ENCODE measurements around the gene CHPT1.

CHPT1 gene

DNA sequence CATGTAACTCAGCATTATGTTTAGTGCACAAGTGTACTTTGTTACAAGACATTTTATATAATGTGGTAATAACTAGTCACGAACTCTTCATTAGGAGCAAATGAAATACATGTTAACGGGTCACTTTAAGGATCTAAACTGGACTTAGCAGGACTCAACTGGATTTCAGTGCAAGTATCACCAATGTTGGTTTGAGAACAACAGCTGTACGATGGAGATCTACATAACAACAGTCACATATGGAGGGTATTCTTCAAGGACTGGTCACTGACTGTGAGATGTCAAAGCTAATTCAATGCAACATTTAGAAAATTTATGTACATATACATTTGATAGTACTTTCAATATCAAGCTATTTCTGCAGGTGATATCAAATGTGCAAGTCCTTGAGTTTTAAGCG is 64.3 kb downstream of the CHPT1 start:
- Histone ChIP-seq H3K4me1 (ENCODE audit: control insufficient read depth in 2 of 2, insufficient read depth in 1 of 2, low read depth in 1 of 2, low read length in 2 of 2) (no peaks in the 10 kb centered on the region), H3K23ac (ENCODE audit: low read depth, low read length, poor library complexity) (no peak overlapping the region), H4K8ac (ENCODE audit: low read depth, low read length) (no peak overlapping the region), H2BK5ac (ENCODE audit: low read length) (no peak overlapping the region), H3K9ac (ENCODE audit: low read depth, low read length, poor library complexity) (no peak overlapping the region), H3K27ac (replicated peaks; ENCODE audit: low read length) (no peak overlapping the region), H2AK5ac (ENCODE audit: low read depth, low read length) (no peak overlapping the region), H3K4me2 (ENCODE audit: insufficient read depth, low read length, poor library complexity, severe bottlenecking) (no peak overlapping the region), H3K18ac (ENCODE audit: low read length) (no peak overlapping the region), H3K4ac (ENCODE audit: low read length) (no peak overlapping the region), H4K91ac (ENCODE audit: low read depth, low read length, poor library complexity) (no peak overlapping the region), H3K36me3 (replicated peaks in 1 of 2; ENCODE audit: control insufficient read depth in 2 of 2, insufficient read depth in 2 of 2, low read length in 2 of 2) (peaks cover 2 to 6% of the 10 kb centered on the region in 2 donors), H2BK12ac (ENCODE audit: low read length) (no peak overlapping the region), H2BK15ac (ENCODE audit: low read length) (no peak overlapping the region), H3K14ac (ENCODE audit: low read length) (no peak overlapping the region), H3K4me3 (ENCODE audit: low read length in 2 of 2) (no peak overlapping the region), H3K9me3 (replicated peaks in 1 of 2; ENCODE audit: control insufficient read depth in 2 of 2, insufficient read depth in 1 of 2, low read depth in 1 of 2, low read length in 2 of 2) (no peaks in the 10 kb centered on the region), H2BK120ac (ENCODE audit: low read depth, low read length) (no peak overlapping the region), H2AFZ (ENCODE audit: low read length) (peak overlapping the region; percentile 30), H3K27me3 (ENCODE audit: control insufficient read depth in 3 of 3, insufficient read depth in 3 of 3, low read depth in 1 of 3, low read length in 3 of 3) (no peaks in the 10 kb centered on the region), H3K79me1 (ENCODE audit: low read depth, low read length) (no peaks in the 10 kb centered on the region)
- no peak for DNase-seq (ENCODE audit: low spot score)
- WGBS, 2 donors (ENCODE audit: extremely low coverage in 2 of 2, insufficient read length in 2 of 2, insufficient replicate concordance in 1 of 2) = no CpG with 5 or more reads among the region's 4 CpGs

DNA sequence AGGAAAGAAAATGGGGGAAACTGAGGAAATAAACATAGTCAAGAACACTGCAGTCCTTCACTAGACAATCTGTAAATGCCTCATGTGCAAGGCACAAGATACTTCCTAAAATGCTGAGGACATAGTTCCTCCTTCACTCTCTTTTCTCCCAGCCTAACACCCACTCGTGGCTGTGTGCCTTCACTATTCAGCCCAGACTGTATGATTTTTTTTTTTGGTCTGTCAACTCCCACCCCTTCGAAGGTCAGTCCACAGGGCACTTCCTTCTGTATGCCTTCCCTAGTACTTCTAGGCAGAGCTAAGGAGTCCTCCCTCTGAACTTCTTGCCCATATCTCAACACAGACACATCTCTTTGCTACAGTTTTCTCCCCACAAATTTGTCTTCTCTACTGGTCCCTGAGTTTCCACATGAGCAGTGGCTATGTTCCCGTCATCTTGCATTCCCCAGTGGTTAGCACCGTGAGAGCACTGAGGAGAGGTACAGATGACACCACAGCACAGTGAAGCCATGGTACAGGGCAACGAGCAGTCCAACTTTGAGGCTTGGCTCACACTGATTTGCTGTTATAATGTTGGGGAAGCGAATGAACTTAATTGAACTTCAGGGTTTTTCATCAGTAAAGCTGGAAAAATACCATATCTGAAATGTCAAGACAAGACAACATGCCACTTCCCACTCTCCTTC is 65.9 kb downstream of the CHPT1 start:
- Histone ChIP-seq H3K79me1 (ENCODE audit: low read depth, low read length) (no peaks in the 10 kb centered on the region), H3K9ac (ENCODE audit: low read depth, low read length, poor library complexity) (no peak overlapping the region), H3K36me3 (replicated peaks in 1 of 2; ENCODE audit: control insufficient read depth in 2 of 2, insufficient read depth in 2 of 2, low read length in 2 of 2) (peaks cover 0 to 6% of the 10 kb centered on the region in 2 donors), H3K4ac (ENCODE audit: low read length) (no peak overlapping the region), H3K23ac (ENCODE audit: low read depth, low read length, poor library complexity) (no peak overlapping the region), H3K14ac (ENCODE audit: low read length) (no peak overlapping the region), H2BK120ac (ENCODE audit: low read depth, low read length) (no peak overlapping the region), H3K4me1 (ENCODE audit: control insufficient read depth in 2 of 2, insufficient read depth in 1 of 2, low read depth in 1 of 2, low read length in 2 of 2) (no peaks in the 10 kb centered on the region), H2BK5ac (ENCODE audit: low read length) (no peak overlapping the region), H4K8ac (ENCODE audit: low read depth, low read length) (no peak overlapping the region), H3K4me3 (ENCODE audit: low read length in 2 of 2) (no peak overlapping the region), H3K9me3 (replicated peaks in 1 of 2; ENCODE audit: control insufficient read depth in 2 of 2, insufficient read depth in 1 of 2, low read depth in 1 of 2, low read length in 2 of 2) (no peaks in the 10 kb centered on the region), H3K18ac (ENCODE audit: low read length) (no peak overlapping the region), H3K27me3 (ENCODE audit: control insufficient read depth in 3 of 3, insufficient read depth in 3 of 3, low read depth in 1 of 3, low read length in 3 of 3) (no peaks in the 10 kb centered on the region), H3K27ac (replicated peaks; ENCODE audit: low read length) (no peak overlapping the region), H2AK5ac (ENCODE audit: low read depth, low read length) (no peak overlapping the region), H2BK15ac (ENCODE audit: low read length) (no peak overlapping the region), H2BK12ac (ENCODE audit: low read length) (no peak overlapping the region), H4K91ac (ENCODE audit: low read depth, low read length, poor library complexity) (no peak overlapping the region), H2AFZ (ENCODE audit: low read length) (no peak overlapping the region), H3K4me2 (ENCODE audit: insufficient read depth, low read length, poor library complexity, severe bottlenecking) (no peak overlapping the region)
- WGBS, 2 donors (ENCODE audit: extremely low coverage in 2 of 2, insufficient read length in 2 of 2, insufficient replicate concordance in 1 of 2) = no CpG with 5 or more reads among the region's 6 CpGs
- DNase-seq (ENCODE audit: low spot score) = no peak

DNA sequence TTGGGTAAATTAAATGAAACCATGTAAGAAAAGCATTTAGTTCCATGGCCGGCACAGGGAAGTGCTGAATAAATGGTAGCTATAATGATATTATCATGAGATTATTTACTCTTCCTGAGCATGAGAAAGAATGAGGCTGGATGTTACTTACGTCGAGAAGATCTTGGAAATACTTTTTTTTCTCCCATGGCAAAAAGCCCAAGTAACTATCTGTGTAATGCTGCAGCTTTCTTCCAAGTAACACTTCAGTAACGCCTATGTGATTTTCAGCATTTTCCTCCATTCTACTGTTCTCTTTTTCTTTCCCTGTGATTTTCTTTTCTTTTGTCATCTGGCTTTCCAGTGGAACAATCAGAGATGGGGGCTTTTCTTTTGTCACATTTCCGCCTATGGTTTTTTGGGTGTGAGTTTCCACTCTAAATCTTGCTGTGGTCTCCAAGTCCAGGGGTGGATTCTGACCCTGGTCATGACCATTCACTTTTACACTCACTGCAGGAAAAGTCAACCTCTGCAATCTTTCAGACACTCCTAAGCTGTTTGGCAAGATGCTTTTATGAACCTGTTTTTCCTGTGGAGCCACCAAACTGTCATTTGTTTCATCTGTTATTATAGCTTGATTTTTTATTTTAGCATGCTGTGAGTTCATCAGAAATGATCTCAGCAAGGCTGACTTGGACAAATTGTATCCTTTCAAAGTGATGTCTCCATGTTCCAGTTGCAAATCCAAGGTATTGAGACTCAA is 66.8 kb downstream of the CHPT1 start:
- no peak overlapping the region for H3K23ac ChIP-seq (ENCODE audit: low read depth, low read length, poor library complexity)
- H3K36me3 ChIP-seq (replicated peaks in 1 of 2; ENCODE audit: control insufficient read depth in 2 of 2, insufficient read depth in 2 of 2, low read length in 2 of 2) = peaks cover 0 to 6% of the 10 kb centered on the region in 2 donors
- H3K4ac ChIP-seq (ENCODE audit: low read length) = no peak overlapping the region
- no peaks in the 10 kb centered on the region for H3K4me1 ChIP-seq (ENCODE audit: control insufficient read depth in 2 of 2, insufficient read depth in 1 of 2, low read depth in 1 of 2, low read length in 2 of 2)
- H2AFZ ChIP-seq (ENCODE audit: low read length) = no peak overlapping the region
- no peak for DNase-seq (ENCODE audit: low spot score)
- H2AK5ac ChIP-seq (ENCODE audit: low read depth, low read length) = no peak overlapping the region
- H3K9me3 ChIP-seq (replicated peaks in 1 of 2; ENCODE audit: control insufficient read depth in 2 of 2, insufficient read depth in 1 of 2, low read depth in 1 of 2, low read length in 2 of 2) = no peaks in the 10 kb centered on the region
- WGBS, 2 donors (ENCODE audit: extremely low coverage in 2 of 2, insufficient read length in 2 of 2, insufficient replicate concordance in 1 of 2) = no CpG with 5 or more reads among the region's 5 CpGs
- H3K79me1 ChIP-seq (ENCODE audit: low read depth, low read length) = no peaks in the 10 kb centered on the region
- H2BK15ac ChIP-seq (ENCODE audit: low read length) = no peak overlapping the region
- no peak overlapping the region for H3K18ac ChIP-seq (ENCODE audit: low read length)
- no peak overlapping the region for H3K4me3 ChIP-seq (ENCODE audit: low read length in 2 of 2)
- no peak overlapping the region for H2BK120ac ChIP-seq (ENCODE audit: low read depth, low read length)
- no peak overlapping the region for H4K8ac ChIP-seq (ENCODE audit: low read depth, low read length)
- H3K27me3 ChIP-seq (ENCODE audit: control insufficient read depth in 3 of 3, insufficient read depth in 3 of 3, low read depth in 1 of 3, low read length in 3 of 3) = no peaks in the 10 kb centered on the region
- H3K9ac ChIP-seq (ENCODE audit: low read depth, low read length, poor library complexity) = no peak overlapping the region
- H2BK5ac ChIP-seq (ENCODE audit: low read length) = no peak overlapping the region
- no peak overlapping the region for H2BK12ac ChIP-seq (ENCODE audit: low read length)
- no peak overlapping the region for H4K91ac ChIP-seq (ENCODE audit: low read depth, low read length, poor library complexity)
- no peak overlapping the region for H3K14ac ChIP-seq (ENCODE audit: low read length)
- no peak overlapping the region for H3K4me2 ChIP-seq (ENCODE audit: insufficient read depth, low read length, poor library complexity, severe bottlenecking)
- no peak overlapping the region for H3K27ac ChIP-seq (replicated peaks; ENCODE audit: low read length)

DNA sequence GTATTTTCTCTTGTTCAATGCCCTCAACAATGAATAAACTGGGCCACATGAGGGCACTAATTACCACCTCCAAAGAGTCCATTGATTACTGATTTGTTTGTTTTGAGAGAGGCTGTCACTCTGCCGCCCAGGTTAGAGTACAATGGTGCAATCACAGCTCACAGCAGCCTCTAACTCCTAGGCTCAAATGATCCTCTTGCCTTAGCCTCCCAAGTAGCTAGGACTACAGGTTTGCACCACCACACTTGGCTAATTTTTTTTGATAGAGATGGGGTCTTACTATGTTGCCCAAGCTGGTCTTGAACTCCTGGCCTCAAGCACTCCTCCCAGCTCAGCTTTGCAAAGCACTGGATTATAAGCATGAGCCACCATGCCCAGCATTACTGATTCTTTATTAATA is 70.1 kb downstream of the CHPT1 start:
- H2BK5ac ChIP-seq (ENCODE audit: low read length) = no peak overlapping the region
- H4K8ac ChIP-seq (ENCODE audit: low read depth, low read length) = no peak overlapping the region
- no peak overlapping the region for H3K4ac ChIP-seq (ENCODE audit: low read length)
- no peaks in the 10 kb centered on the region for H3K79me1 ChIP-seq (ENCODE audit: low read depth, low read length)
- no peak overlapping the region for H3K23ac ChIP-seq (ENCODE audit: low read depth, low read length, poor library complexity)
- no peaks in the 10 kb centered on the region for H3K27me3 ChIP-seq (ENCODE audit: control insufficient read depth in 3 of 3, insufficient read depth in 3 of 3, low read depth in 1 of 3, low read length in 3 of 3)
- no peak overlapping the region for H3K4me3 ChIP-seq (ENCODE audit: low read length in 2 of 2)
- no peak for DNase-seq (ENCODE audit: low spot score)
- no peaks in the 10 kb centered on the region for H3K9me3 ChIP-seq (replicated peaks in 1 of 2; ENCODE audit: control insufficient read depth in 2 of 2, insufficient read depth in 1 of 2, low read depth in 1 of 2, low read length in 2 of 2)
- H3K4me1 ChIP-seq (ENCODE audit: control insufficient read depth in 2 of 2, insufficient read depth in 1 of 2, low read depth in 1 of 2, low read length in 2 of 2) = no peaks in the 10 kb centered on the region
- H2BK120ac ChIP-seq (ENCODE audit: low read depth, low read length) = no peak overlapping the region
- H3K18ac ChIP-seq (ENCODE audit: low read length) = no peak overlapping the region
- H2BK15ac ChIP-seq (ENCODE audit: low read length) = no peak overlapping the region
- no peak overlapping the region for H2AK5ac ChIP-seq (ENCODE audit: low read depth, low read length)
- no peak overlapping the region for H2AFZ ChIP-seq (ENCODE audit: low read length)
- no peak overlapping the region for H3K9ac ChIP-seq (ENCODE audit: low read depth, low read length, poor library complexity)
- WGBS, 2 donors (ENCODE audit: extremely low coverage in 2 of 2, insufficient read length in 2 of 2, insufficient replicate concordance in 1 of 2) = no CpG with 5 or more reads among the region's 1 CpG
- no peak overlapping the region for H4K91ac ChIP-seq (ENCODE audit: low read depth, low read length, poor library complexity)
- H3K14ac ChIP-seq (ENCODE audit: low read length) = no peak overlapping the region
- H2BK12ac ChIP-seq (ENCODE audit: low read length) = no peak overlapping the region
- no peak overlapping the region for H3K4me2 ChIP-seq (ENCODE audit: insufficient read depth, low read length, poor library complexity, severe bottlenecking)
- H3K36me3 ChIP-seq (replicated peaks in 1 of 2; ENCODE audit: control insufficient read depth in 2 of 2, insufficient read depth in 2 of 2, low read length in 2 of 2) = peaks cover 0 to 6% of the 10 kb centered on the region in 2 donors
- H3K27ac ChIP-seq (replicated peaks; ENCODE audit: low read length) = no peak overlapping the region

Measured in neuronal stem cell (in vitro differentiated cells).